K562 (cell line): ENCODE data around the gene LMF2. TPM values are rescaled to one million over a fixed set of nuclear protein-coding genes. Genes with fewer than 3 reads are reported as not detected.

Source experiments
- AFF4 ChIP-seq: sonication (generic); formaldehyde crosslinking; IDR thresholded peaks from 2 replicates; pipeline ENCODE4 v1.8.0; 2023; ENCODE audit warnings: mild to moderate bottlenecking, missing genetic modification reagents
- BMI1 ChIP-seq: fragments of 150-350 bp; IDR thresholded peaks from 2 replicates; pipeline ENCODE4 v1.6.1; 2014; ENCODE audit warnings: low read length
- CEBPB ChIP-seq: fragments of 450-650 bp; IDR thresholded peaks from 2 replicates; pipeline ENCODE4 v1.6.1; 2016; ENCODE audit warnings: missing genetic modification characterization, missing compliant biosample characterization
- E2F1 ChIP-seq: sonication (generic); formaldehyde crosslinking; IDR thresholded peaks from 2 replicates; pipeline ENCODE4 v1.8.1; 2023; ENCODE audit warnings: mild to moderate bottlenecking, missing genetic modification reagents, moderate library complexity
- HMBOX1 ChIP-seq: sonication (generic); IDR thresholded peaks from 2 replicates; pipeline ENCODE4 v1.6.1; 2016
- MCM2 ChIP-seq: fragments of 450-650 bp; IDR thresholded peaks from 2 replicates; pipeline ENCODE4 v1.6.1; 2017; ENCODE audit warnings: low read depth, mild to moderate bottlenecking
- NUFIP1 ChIP-seq: fragments of 450-650 bp; IDR thresholded peaks from 2 replicates; pipeline ENCODE4 v1.6.1; 2018; ENCODE audit not compliant: partially characterized antibody
- POLR2B ChIP-seq: fragments of 450-650 bp; IDR thresholded peaks from 2 replicates; pipeline ENCODE4 v1.6.1; 2018; ENCODE audit warnings: low read depth; ENCODE audit not compliant: partially characterized antibody
- RUNX1 ChIP-seq: sonication (generic); IDR thresholded peaks from 2 replicates; pipeline ENCODE4 v1.6.1; 2016; ENCODE audit warnings: antibody characterized with exemption, low read depth
- SMARCA5 ChIP-seq: fragments of 450-650 bp; IDR thresholded peaks from 2 replicates; pipeline ENCODE4 v1.6.1; 2016
- STAG1 ChIP-seq: sonication (generic); formaldehyde crosslinking; IDR thresholded peaks from 2 replicates; pipeline ENCODE4 v1.5.0; 2020; ENCODE audit warnings: missing genetic modification reagents, borderline replicate concordance
- TAF9B ChIP-seq: fragments of 450-650 bp; IDR thresholded peaks from 2 replicates; pipeline ENCODE4 v1.6.1; 2018; ENCODE audit warnings: mild to moderate bottlenecking; ENCODE audit not compliant: partially characterized antibody
- TEAD1 ChIP-seq, 2 experiments: fragments of 450-650 bp in 1 of 2; sonication (generic) in 1 of 2; formaldehyde crosslinking; IDR thresholded peaks; 2 replicates each; pipeline versions ENCODE4 v1.4.0 to v1.8.0; 2020 to 2022; ENCODE audit warnings: mild to moderate bottlenecking in 2 of 2, missing genetic modification reagents in 1 of 2
- TRIM28 ChIP-seq: fragments of 450-650 bp; IDR thresholded peaks from 2 replicates; pipeline ENCODE4 v1.6.1; 2017
- ZNF197 ChIP-seq: fragments of 200-800 bp; sonication (Bioruptor generic); IDR thresholded peaks from 2 replicates; pipeline ENCODE4 v1.6.1; 2016; ENCODE audit warnings: low read depth, missing genetic modification characterization, missing compliant biosample characterization
- polyA plus RNA-seq, 8 experiments: library from polyadenylated mRNA; depleted of rRNA in 4 of 8; stranded (reverse) in 5 of 8; unstranded in 3 of 8; fragments of >200 nt; fragmentation: Nextera tagmentation in 2 of 8; fragmentation: Illumina TruSeq in 1 of 8; extraction: Ambion mirVana in 2 of 8; extraction: Trizol in 1 of 8; gene quantifications; 2 replicates each; pipeline versions ENCODE4 v1.2.1 to v1.2.3, GENCODE V29; 2011 to 2014; ENCODE audit warnings: inconsistent platforms in 1 of 8, missing spikeins in 1 of 8
- total RNA-seq, 7 experiments: library from RNA; depleted of rRNA in 6 of 7; stranded (reverse); fragments of >200 nt in 6 of 7; fragmentation: Illumina TruSeq in 2 of 7; extraction: Trizol in 2 of 7; gene quantifications; 2 replicates each; pipeline versions ENCODE4 v1.2.1 to v1.2.3, GENCODE V29; 2011 to 2021; ENCODE audit warnings: low replicate concordance in 1 of 7
- TF ChIP-seq, protein P1 (sequence below): sonication (generic); formaldehyde crosslinking; IDR thresholded peaks from 2 replicates; pipeline ENCODE4 v1.8.0; 2022; ENCODE audit warnings: mild to moderate bottlenecking, missing genetic modification reagents

Gene LMF2
- total and polyA plus RNA-seq, 9 of the 15 experiments (the other 6 are each of a cell fraction or from before 2014, with no cell fraction given): 0.08 to 37.1 (median 7.6) TPM

- peak; percentile 48; the same call in 1 of the 2 replicates for TF ChIP-seq E2F1
- no peak for TF ChIP-seq ZNF197 (CRISPR knock-in tag)
- no peak for TF ChIP-seq SMARCA5
- TF ChIP-seq BMI1: no peak
- TF ChIP-seq STAG1 (CRISPR knock-in tag): no peak
- TF ChIP-seq TAF9B: no peak
- TF ChIP-seq POLR2B: no peak
- TF ChIP-seq, protein P1, sequence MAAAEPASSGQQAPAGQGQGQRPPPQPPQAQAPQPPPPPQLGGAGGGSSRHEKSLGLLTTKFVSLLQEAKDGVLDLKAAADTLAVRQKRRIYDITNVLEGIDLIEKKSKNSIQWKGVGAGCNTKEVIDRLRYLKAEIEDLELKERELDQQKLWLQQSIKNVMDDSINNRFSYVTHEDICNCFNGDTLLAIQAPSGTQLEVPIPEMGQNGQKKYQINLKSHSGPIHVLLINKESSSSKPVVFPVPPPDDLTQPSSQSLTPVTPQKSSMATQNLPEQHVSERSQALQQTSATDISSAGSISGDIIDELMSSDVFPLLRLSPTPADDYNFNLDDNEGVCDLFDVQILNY (CRISPR knock-in tag): no peak
- TF ChIP-seq TRIM28: 0 out of 2 replicates have a peak, but pooled peaks have one; percentile 40
- TF ChIP-seq CEBPB (tag): no peak
- peak in 1 of 2 experiments; percentile 76; a peak in 1 of 4 replicates for TF ChIP-seq TEAD1 (CRISPR knock-in tag; IDR thresholded peaks at IDR 0.05)
- TF ChIP-seq MCM2: no peak
- TF ChIP-seq HMBOX1: peak; percentile 70
- no peak for TF ChIP-seq NUFIP1
- TF ChIP-seq AFF4 (CRISPR knock-in tag): no peak
- no peak for TF ChIP-seq RUNX1
Measured at GRCh38 chr22:50498322-50498890, 9.1 kb downstream of the LMF2 start (continued).
